ENCODE results near the gene TMEM40. TPM values are rescaled to one million over a fixed set of nuclear protein-coding genes. Genes with fewer than 3 reads are reported as not detected.

TMEM40 gene
- total and polyA plus RNA-seq, 2 of the 13 experiments (the other 11 are each of a cell fraction or from before 2014, with no cell fraction given): 0.16 TPM; not detected in 1

DNA sequence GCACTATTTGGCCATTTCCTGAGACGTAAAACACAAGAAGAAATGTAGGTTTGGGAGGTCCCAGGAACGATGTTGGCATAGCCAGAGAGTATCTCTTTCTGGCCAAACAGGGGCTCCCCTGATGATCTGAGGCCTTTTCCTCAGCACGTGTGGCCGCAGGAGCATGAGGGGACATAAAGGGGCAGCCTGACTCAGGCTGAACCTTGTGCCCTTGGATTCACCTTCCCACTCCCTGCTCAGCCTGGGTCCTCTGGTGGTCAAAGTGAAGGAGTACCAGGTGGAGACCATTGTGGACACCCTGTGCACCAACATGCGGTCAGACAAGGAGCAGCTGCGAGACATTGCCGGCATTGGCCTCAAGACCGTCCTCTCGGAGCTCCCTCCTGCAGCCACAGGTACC lies 48.0 kb upstream of the TMEM40 start (continued):
- TF ChIP-seq HDAC1 (CRISPR knock-in tag; IDR thresholded peaks at IDR 0.05): no peak
- no peak for TF ChIP-seq NFIB (CRISPR knock-in tag; IDR thresholded peaks at IDR 0.05; ENCODE audit: borderline replicate concordance)
- TF ChIP-seq ZKSCAN5 (CRISPR knock-in tag; IDR thresholded peaks at IDR 0.05): no peak
- no peak for TF ChIP-seq KDM6A (CRISPR knock-in tag; IDR thresholded peaks at IDR 0.05; ENCODE audit: low read depth)
- TF ChIP-seq, protein P1, sequence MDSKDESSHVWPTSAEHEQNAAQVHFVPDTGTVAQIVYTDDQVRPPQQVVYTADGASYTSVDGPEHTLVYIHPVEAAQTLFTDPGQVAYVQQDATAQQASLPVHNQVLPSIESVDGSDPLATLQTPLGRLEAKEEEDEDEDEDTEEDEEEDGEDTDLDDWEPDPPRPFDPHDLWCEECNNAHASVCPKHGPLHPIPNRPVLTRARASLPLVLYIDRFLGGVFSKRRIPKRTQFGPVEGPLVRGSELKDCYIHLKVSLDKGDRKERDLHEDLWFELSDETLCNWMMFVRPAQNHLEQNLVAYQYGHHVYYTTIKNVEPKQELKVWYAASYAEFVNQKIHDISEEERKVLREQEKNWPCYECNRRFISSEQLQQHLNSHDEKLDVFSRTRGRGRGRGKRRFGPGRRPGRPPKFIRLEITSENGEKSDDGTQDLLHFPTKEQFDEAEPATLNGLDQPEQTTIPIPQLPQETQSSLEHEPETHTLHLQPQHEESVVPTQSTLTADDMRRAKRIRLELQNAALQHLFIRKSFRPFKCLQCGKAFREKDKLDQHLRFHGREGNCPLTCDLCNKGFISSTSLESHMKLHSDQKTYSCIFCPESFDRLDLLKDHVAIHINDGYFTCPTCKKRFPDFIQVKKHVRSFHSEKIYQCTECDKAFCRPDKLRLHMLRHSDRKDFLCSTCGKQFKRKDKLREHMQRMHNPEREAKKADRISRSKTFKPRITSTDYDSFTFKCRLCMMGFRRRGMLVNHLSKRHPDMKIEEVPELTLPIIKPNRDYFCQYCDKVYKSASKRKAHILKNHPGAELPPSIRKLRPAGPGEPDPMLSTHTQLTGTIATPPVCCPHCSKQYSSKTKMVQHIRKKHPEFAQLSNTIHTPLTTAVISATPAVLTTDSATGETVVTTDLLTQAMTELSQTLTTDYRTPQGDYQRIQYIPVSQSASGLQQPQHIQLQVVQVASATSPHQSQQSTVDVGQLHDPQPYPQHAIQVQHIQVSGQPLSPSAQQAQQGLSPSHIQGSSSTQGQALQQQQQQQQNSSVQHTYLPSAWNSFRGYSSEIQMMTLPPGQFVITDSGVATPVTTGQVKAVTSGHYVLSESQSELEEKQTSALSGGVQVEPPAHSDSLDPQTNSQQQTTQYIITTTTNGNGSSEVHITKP (CRISPR knock-in tag; IDR thresholded peaks at IDR 0.05; ENCODE audit: low read depth): no peak
- TF ChIP-seq, protein P2, sequence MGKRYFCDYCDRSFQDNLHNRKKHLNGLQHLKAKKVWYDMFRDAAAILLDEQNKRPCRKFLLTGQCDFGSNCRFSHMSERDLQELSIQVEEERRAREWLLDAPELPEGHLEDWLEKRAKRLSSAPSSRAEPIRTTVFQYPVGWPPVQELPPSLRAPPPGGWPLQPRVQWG (CRISPR knock-in tag; IDR thresholded peaks at IDR 0.05; ENCODE audit: borderline replicate concordance, low read depth): no peak
- TF ChIP-seq, protein P3, sequence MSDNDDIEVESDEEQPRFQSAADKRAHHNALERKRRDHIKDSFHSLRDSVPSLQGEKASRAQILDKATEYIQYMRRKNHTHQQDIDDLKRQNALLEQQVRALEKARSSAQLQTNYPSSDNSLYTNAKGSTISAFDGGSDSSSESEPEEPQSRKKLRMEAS (IDR thresholded peaks at IDR 0.05): 0 out of 2 replicates have a peak, but pooled peaks have one; percentile 16
- no peak for TF ChIP-seq MAFF (IDR thresholded peaks at IDR 0.05; ENCODE audit: low read depth, low read length)
- 0 out of 2 replicates have a peak, but pooled peaks have one; percentile 11 for TF ChIP-seq SALL1 (CRISPR knock-in tag; IDR thresholded peaks at IDR 0.05)
- TF ChIP-seq PRPF4 (IDR thresholded peaks at IDR 0.05; ENCODE audit: low read depth, low read length, poor library complexity, severe bottlenecking): no peak
- TF ChIP-seq, protein P4, sequence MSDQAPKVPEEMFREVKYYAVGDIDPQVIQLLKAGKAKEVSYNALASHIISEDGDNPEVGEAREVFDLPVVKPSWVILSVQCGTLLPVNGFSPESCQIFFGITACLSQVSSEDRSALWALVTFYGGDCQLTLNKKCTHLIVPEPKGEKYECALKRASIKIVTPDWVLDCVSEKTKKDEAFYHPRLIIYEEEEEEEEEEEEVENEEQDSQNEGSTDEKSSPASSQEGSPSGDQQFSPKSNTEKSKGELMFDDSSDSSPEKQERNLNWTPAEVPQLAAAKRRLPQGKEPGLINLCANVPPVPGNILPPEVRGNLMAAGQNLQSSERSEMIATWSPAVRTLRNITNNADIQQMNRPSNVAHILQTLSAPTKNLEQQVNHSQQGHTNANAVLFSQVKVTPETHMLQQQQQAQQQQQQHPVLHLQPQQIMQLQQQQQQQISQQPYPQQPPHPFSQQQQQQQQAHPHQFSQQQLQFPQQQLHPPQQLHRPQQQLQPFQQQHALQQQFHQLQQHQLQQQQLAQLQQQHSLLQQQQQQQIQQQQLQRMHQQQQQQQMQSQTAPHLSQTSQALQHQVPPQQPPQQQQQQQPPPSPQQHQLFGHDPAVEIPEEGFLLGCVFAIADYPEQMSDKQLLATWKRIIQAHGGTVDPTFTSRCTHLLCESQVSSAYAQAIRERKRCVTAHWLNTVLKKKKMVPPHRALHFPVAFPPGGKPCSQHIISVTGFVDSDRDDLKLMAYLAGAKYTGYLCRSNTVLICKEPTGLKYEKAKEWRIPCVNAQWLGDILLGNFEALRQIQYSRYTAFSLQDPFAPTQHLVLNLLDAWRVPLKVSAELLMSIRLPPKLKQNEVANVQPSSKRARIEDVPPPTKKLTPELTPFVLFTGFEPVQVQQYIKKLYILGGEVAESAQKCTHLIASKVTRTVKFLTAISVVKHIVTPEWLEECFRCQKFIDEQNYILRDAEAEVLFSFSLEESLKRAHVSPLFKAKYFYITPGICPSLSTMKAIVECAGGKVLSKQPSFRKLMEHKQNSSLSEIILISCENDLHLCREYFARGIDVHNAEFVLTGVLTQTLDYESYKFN (CRISPR knock-in tag; conservative IDR thresholded peaks at IDR 0.05): no peak
- no peak for TF ChIP-seq SIN3A (IDR thresholded peaks at IDR 0.05; ENCODE audit: borderline replicate concordance, low read depth, low read length)
- TF ChIP-seq, protein P5, sequence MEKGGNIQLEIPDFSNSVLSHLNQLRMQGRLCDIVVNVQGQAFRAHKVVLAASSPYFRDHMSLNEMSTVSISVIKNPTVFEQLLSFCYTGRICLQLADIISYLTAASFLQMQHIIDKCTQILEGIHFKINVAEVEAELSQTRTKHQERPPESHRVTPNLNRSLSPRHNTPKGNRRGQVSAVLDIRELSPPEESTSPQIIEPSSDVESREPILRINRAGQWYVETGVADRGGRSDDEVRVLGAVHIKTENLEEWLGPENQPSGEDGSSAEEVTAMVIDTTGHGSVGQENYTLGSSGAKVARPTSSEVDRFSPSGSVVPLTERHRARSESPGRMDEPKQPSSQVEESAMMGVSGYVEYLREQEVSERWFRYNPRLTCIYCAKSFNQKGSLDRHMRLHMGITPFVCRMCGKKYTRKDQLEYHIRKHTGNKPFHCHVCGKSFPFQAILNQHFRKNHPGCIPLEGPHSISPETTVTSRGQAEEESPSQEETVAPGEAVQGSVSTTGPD (CRISPR knock-in tag; IDR thresholded peaks at IDR 0.05): no peak
- TF ChIP-seq, protein P6, sequence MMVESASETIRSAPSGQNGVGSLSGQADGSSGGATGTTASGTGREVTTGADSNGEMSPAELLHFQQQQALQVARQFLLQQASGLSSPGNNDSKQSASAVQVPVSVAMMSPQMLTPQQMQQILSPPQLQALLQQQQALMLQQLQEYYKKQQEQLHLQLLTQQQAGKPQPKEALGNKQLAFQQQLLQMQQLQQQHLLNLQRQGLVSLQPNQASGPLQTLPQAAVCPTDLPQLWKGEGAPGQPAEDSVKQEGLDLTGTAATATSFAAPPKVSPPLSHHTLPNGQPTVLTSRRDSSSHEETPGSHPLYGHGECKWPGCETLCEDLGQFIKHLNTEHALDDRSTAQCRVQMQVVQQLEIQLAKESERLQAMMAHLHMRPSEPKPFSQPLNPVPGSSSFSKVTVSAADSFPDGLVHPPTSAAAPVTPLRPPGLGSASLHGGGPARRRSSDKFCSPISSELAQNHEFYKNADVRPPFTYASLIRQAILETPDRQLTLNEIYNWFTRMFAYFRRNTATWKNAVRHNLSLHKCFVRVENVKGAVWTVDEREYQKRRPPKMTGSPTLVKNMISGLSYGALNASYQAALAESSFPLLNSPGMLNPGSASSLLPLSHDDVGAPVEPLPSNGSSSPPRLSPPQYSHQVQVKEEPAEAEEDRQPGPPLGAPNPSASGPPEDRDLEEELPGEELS (CRISPR knock-in tag; IDR thresholded peaks at IDR 0.05): no peak
- TF ChIP-seq ESRRA (CRISPR knock-in tag; IDR thresholded peaks at IDR 0.05; ENCODE audit: low read depth): peak; percentile 94
- no peak for TF ChIP-seq JUND (CRISPR knock-in tag; IDR thresholded peaks at IDR 0.05)
- no peak for TF ChIP-seq ZNF841 (CRISPR knock-in tag; IDR thresholded peaks at IDR 0.05; ENCODE audit: borderline replicate concordance)
- no peak for TF ChIP-seq ATF1 (CRISPR knock-in tag; IDR thresholded peaks at IDR 0.05)
- TF ChIP-seq CHD4 (IDR thresholded peaks at IDR 0.05; ENCODE audit: borderline replicate concordance, low read length): no peak
